Astrocyte (in vitro differentiated cells and primary cell): ENCODE data around the gene ENTR1. TPM values are rescaled to one million over a fixed set of nuclear protein-coding genes. Genes with fewer than 3 reads are reported as not detected.
A peak's percentile ranks its signal among the peaks of the same experiment; 100 is the strongest.

Experiments
- DNase-seq: peaks from one replicate; pipeline ENCODE4 v3.0.0-alpha.2; 2010; ENCODE audit warnings: low read depth
- FAIRE-seq: peaks from 2 replicates; lab custom pipeline; 2011; peaks lifted over from hg19 to GRCh38; lab: Jason Lieb, UNC
- H2AFZ ChIP-seq: 2 replicates; pipeline ENCODE4 v1.6.0; 2012; ENCODE audit warnings: low read depth, low read length, inconsistent platforms
- H3K27ac ChIP-seq: 2 replicates; pipeline ENCODE4 v1.5.1; 2011; ENCODE audit warnings: low read depth, low read length, inconsistent platforms
- H3K27me3 ChIP-seq: 2 replicates; pipeline ENCODE4 v1.6.0; 2011; ENCODE audit warnings: low read length, inconsistent platforms; ENCODE audit not compliant: insufficient read depth
- H3K36me3 ChIP-seq: 2 replicates; pipeline ENCODE4 v1.5.1; 2011; ENCODE audit warnings: low read length, inconsistent platforms; ENCODE audit not compliant: insufficient read depth
- H3K4me1 ChIP-seq: 2 replicates; pipeline ENCODE4 v1.5.1; 2011; ENCODE audit warnings: low read length, inconsistent platforms; ENCODE audit not compliant: insufficient read depth
- H3K4me2 ChIP-seq: 2 replicates; pipeline ENCODE4 v1.6.0; 2012; ENCODE audit warnings: low read length, inconsistent platforms
- H3K4me3 ChIP-seq: 2 replicates; pipeline ENCODE4 v1.5.1; 2011; ENCODE audit warnings: low read depth, mild to moderate bottlenecking, low read length, inconsistent platforms; ENCODE audit not compliant: insufficient read depth
- H3K79me2 ChIP-seq: 2 replicates; pipeline ENCODE4 v1.6.0; 2012; ENCODE audit warnings: mild to moderate bottlenecking, low read length, inconsistent platforms; ENCODE audit not compliant: insufficient read depth
- H3K9ac ChIP-seq: 2 replicates; pipeline ENCODE4 v1.6.0; 2012; ENCODE audit warnings: mild to moderate bottlenecking, low read length, inconsistent platforms
- H3K9me3 ChIP-seq: 2 replicates; pipeline ENCODE4 v1.5.1; 2012; ENCODE audit warnings: low read depth, mild to moderate bottlenecking, low read length, inconsistent platforms; ENCODE audit not compliant: insufficient read depth
- H4K20me1 ChIP-seq: 2 replicates; pipeline ENCODE4 v1.6.0; 2012; ENCODE audit warnings: low read length, inconsistent platforms; ENCODE audit not compliant: insufficient read depth
- H3K27ac Mint-ChIP-seq: one replicate; pipeline ENCODE4 v1.8.0; 2021; ENCODE audit warnings: mild to moderate bottlenecking, mixed read lengths; ENCODE audit not compliant: unreplicated experiment
- H3K27me3 Mint-ChIP-seq: one replicate; pipeline ENCODE4 v1.8.0; 2021; ENCODE audit warnings: low read depth, mixed read lengths; ENCODE audit not compliant: unreplicated experiment
- H3K36me3 Mint-ChIP-seq: one replicate; pipeline ENCODE4 v1.8.0; 2021; ENCODE audit warnings: low read depth, mixed read lengths; ENCODE audit not compliant: unreplicated experiment
- H3K4me1 Mint-ChIP-seq: one replicate; pipeline ENCODE4 v1.8.0; 2021; ENCODE audit warnings: low read depth, mixed read lengths; ENCODE audit not compliant: unreplicated experiment
- H3K4me3 Mint-ChIP-seq: one replicate; pipeline ENCODE4 v1.8.0; 2021; ENCODE audit warnings: mild to moderate bottlenecking, moderate library complexity, mixed read lengths; ENCODE audit not compliant: unreplicated experiment
- H3K9me3 Mint-ChIP-seq: one replicate; pipeline ENCODE4 v1.8.0; 2021; ENCODE audit warnings: mild to moderate bottlenecking, mixed read lengths; ENCODE audit not compliant: unreplicated experiment
- CTCF ChIP-seq: IDR thresholded peaks from 2 replicates; pipeline ENCODE4 v1.5.1; 2011; ENCODE audit warnings: low read depth, mild to moderate bottlenecking, inconsistent platforms, low read length, moderate library complexity; ENCODE audit not compliant: insufficient read depth
- EZH2 ChIP-seq: IDR thresholded peaks from 2 replicates; pipeline ENCODE4 v1.6.1; 2012; ENCODE audit warnings: mild to moderate bottlenecking, low read length, inconsistent platforms; ENCODE audit not compliant: insufficient read depth
- total RNA-seq: library from RNA; stranded (reverse); gene quantifications from 2 replicates; pipeline ENCODE4 v1.2.1, GENCODE V29; 2021

The ENTR1 gene
- total RNA-seq, 1 donor from 2014 or later = 71.7 TPM

- DNase-seq (no peak), FAIRE-seq (no peak)
- Histone ChIP-seq H3K4me2 (no peak overlapping the region), H4K20me1 (peaks cover 17% of the 10 kb centered on the region), H3K9ac (no peak overlapping the region), H3K9me3 (no peaks in the 10 kb centered on the region), H3K4me3 (no peak overlapping the region), H3K79me2 (peaks cover 10% of the 10 kb centered on the region), H3K27me3 (no peaks in the 10 kb centered on the region), H3K4me1 (peaks cover 22% of the 10 kb centered on the region), H3K36me3 (no peaks in the 10 kb centered on the region), H3K27ac (no peak overlapping the region), H2AFZ (no peak overlapping the region)
- H3K4me1 Mint-ChIP-seq = no peaks in the 10 kb centered on the region
- TF ChIP-seq EZH2 (no peak), CTCF (no peak)
- H3K27me3 Mint-ChIP-seq = no peaks in the 10 kb centered on the region
- H3K9me3 Mint-ChIP-seq = no peaks in the 10 kb centered on the region
- H3K27ac Mint-ChIP-seq = no peak overlapping the region
- H3K4me3 Mint-ChIP-seq = peak overlapping the region; percentile 54
- H3K36me3 Mint-ChIP-seq = no peaks in the 10 kb centered on the region
Measured at GRCh38 chr9:136364942-136365774, 45.3 kb downstream of the ENTR1 start.

DNA sequence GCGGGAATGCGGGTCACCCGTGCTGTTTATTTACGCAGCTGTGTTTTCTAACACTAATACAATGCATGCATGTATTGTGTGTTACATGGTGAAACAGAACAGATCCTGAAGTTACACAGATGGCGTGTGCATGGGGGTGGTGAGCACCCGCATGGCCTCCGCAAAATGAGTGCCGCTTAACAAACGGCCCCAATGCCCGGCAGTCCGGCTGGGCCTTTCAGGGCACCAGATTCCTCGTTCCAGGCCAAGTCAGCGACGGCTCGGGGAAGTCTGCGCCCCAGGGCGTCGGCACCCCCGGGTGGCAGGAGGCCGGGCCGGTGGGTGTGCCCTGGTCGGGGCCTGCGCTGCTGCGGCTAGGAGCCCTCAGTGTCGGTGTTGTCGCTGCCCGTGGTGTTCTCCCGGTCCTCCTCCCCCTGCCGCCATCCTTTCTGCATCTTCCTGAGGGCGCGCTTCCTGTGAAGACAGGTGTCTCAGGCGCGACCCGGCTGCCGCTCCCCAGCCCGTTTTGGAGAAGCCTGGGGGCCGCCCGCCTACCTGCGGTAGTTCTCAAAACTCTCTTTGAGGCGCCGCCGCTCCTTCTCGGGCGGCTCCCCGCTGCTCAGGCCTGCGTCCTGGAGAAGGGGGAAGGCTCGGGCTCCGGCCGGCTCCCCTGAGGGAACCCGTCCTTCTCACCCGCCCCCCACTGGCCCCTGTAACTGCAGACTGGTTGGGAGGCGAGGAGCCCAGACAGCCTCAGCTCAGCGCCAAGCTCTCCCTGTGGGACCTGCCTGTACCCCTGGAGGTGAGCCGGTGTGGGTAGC is 46.3 kb downstream of the ENTR1 start:
- peaks cover 2% of the 10 kb centered on the region for H3K4me1 Mint-ChIP-seq
- H3K36me3 Mint-ChIP-seq = no peaks in the 10 kb centered on the region
- Histone ChIP-seq H3K4me1 (peaks cover 22% of the 10 kb centered on the region), H3K4me3 (no peak overlapping the region), H3K9me3 (no peaks in the 10 kb centered on the region), H3K27ac (no peak overlapping the region), H3K4me2 (peak overlapping the region; percentile 85), H3K27me3 (no peaks in the 10 kb centered on the region), H3K36me3 (no peaks in the 10 kb centered on the region), H3K79me2 (peaks cover 10% of the 10 kb centered on the region), H3K9ac (no peak overlapping the region), H2AFZ (no peak overlapping the region), H4K20me1 (peaks cover 21% of the 10 kb centered on the region)
- no peaks in the 10 kb centered on the region for H3K27me3 Mint-ChIP-seq
- TF ChIP-seq CTCF (no peak), EZH2 (no peak)
- no peak for DNase-seq
- H3K27ac Mint-ChIP-seq = peak overlapping the region; percentile 26
- FAIRE-seq = no peak
- peak overlapping the region; percentile 74 for H3K4me3 Mint-ChIP-seq
- no peaks in the 10 kb centered on the region for H3K9me3 Mint-ChIP-seq
